ENCODE measurements around the gene ULK4.

- TF ChIP-seq REST (IDR thresholded peaks at IDR 0.05; ENCODE audit: insufficient replicate concordance, low read depth) (no peak), GABPA (IDR thresholded peaks at IDR 0.05; ENCODE audit: low read depth) (no peak), POLR2AphosphoS5 (IDR thresholded peaks at IDR 0.05; ENCODE audit: low read depth) (no peak), SPI1 (IDR thresholded peaks at IDR 0.05; ENCODE audit: borderline replicate concordance, low read depth) (no peak)
- TF ChIP-seq, protein P1, sequence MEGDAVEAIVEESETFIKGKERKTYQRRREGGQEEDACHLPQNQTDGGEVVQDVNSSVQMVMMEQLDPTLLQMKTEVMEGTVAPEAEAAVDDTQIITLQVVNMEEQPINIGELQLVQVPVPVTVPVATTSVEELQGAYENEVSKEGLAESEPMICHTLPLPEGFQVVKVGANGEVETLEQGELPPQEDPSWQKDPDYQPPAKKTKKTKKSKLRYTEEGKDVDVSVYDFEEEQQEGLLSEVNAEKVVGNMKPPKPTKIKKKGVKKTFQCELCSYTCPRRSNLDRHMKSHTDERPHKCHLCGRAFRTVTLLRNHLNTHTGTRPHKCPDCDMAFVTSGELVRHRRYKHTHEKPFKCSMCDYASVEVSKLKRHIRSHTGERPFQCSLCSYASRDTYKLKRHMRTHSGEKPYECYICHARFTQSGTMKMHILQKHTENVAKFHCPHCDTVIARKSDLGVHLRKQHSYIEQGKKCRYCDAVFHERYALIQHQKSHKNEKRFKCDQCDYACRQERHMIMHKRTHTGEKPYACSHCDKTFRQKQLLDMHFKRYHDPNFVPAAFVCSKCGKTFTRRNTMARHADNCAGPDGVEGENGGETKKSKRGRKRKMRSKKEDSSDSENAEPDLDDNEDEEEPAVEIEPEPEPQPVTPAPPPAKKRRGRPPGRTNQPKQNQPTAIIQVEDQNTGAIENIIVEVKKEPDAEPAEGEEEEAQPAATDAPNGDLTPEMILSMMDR (IDR thresholded peaks at IDR 0.05; ENCODE audit: insufficient read depth, low read length): no peak
Measured at GRCh38 chr3:41436983-41437382, 524.9 kb downstream of the ULK4 start.
